GM19463 (cell line): ENCODE data around the gene DOK4.
A peak's percentile ranks its signal among the peaks of the same experiment; 100 is the strongest.
"Not testable (repeated sequence)": the region's sequence is repeated elsewhere in the genome, so short reads cannot be mapped to it uniquely, and the experiment has no call there.

Source experiments
- ATAC-seq: cut with Tn5 transposase; IDR thresholded peaks from one replicate; pipeline ENCODE4 v1.9.1; 2021; ENCODE audit warnings: mild to moderate bottlenecking, moderate library complexity; ENCODE audit not compliant: unreplicated experiment

The DOK4 gene

DNA sequence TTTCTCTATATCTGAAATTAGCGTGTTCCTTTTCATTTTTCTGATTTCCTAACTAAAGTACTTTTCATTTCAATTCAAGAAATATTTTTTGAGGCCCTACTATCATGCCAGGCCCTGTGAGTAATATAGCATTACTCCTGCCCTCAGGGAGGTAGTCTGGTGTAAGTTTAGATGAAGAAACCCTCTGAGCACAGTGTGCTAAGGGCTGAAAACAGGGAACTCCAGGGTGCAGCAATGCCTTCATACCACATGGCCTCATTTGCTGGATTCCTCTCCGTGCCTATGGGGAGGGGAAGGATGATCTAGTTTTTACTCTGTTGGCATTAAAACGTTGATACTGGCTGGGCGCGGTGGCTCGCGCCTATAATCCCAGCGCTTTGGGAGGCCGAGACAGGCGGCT, 34.3 kb downstream of the DOK4 start:
- ATAC-seq, result no peak

DNA sequence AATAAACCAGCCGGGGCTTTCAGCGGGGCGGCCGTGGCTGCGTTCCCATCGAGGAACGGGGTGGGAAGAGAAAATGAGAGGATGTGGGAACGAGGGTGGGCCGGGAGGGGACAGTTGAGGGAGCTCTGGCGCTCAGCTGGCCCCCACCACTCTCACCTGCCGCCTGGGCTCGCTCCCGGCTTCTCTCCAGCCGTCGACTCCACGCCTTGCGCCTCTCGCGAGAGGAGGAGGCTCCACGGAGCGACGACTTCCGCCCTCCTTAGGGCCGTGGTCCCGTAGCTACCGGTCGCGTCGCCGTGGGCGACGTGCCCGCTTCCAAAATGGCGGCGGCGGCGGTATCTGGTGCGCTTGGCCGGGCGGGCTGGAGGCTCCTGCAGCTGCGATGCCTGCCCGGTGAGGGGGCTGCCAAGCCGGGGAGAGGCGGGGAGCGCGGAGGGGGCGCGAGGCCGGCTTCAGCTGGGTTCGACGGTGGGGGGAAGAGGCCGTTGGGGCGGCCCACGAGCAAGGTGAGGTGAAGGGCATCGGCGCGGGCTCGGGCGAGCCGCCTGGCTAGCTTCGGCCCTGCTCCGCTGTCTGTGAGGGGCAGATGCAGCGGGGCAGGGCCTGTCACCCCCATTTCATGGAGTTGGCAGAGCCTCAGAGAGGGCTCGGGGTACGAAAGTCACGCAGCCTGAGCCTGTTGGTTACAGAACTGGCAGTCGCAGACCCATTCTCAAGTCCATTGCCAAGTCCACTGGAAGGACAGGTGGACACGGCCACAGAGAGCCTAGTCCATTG, 38.9 kb downstream of the DOK4 start, which contains the start of the genes CIAPIN1 and COQ9:
TSS of gene CIAPIN1 (minus strand) at position 200 of the 777 bp plus-strand sequence. CDS start 6,457 bp downstream, outside the sequence.
TSS of gene COQ9 (plus strand) at position 294 of the 777 bp plus-strand sequence. CDS start at position 321, 27 bp downstream.
- peak; percentile 99 for ATAC-seq

DNA sequence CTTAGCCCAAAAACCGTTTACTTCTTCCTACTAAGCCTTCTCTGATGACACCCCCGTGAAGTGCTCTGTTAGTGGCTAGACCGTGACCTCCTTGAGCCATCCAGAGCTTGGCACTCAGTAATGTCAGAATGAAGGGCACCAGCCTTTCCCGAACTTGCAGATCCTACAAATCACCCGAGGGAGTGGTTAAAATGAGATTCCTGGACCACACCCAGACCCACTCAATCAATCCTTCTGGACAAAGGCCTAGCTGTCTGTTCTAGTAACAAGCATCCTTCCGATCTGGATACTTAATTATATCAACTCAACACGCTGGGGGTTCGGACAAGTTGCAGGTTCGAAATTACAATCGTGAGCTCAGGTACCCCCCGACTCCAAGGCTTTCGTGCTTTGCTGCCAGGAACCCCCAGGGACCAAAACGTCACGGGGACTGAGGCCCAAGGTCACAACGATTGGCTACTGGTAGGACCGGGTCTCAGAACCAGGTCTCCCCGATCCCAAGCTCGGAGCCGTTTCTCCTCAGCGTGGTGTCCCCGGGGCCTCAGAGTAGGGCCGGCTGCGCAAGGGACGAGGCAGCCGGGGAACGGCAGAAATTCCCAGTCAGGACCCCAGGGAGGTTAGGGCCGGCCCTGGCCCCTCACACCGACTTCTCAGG, 39.6 kb downstream of the DOK4 start:
- ATAC-seq, result peak; percentile 17

DNA sequence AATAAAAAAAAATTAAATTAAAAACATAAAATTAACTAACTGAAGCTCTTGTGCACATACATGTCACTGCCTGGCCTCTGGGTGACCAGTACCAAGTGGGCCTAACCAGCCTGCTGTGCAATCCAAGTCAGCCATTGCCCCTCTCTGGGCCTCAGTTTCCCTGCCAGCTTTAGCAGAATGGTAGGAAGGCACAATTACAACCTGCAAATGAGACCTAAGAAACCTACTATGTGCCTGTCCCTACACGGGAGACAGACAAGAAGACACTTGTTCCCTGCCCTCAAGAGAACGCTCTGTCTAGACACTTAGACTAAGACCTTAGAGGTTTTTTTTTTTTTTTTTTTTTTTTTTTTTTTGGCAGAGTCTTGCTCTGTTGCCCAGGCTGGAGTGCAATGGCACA, 40.8 kb downstream of the DOK4 start:
- ATAC-seq, result no peak

DNA sequence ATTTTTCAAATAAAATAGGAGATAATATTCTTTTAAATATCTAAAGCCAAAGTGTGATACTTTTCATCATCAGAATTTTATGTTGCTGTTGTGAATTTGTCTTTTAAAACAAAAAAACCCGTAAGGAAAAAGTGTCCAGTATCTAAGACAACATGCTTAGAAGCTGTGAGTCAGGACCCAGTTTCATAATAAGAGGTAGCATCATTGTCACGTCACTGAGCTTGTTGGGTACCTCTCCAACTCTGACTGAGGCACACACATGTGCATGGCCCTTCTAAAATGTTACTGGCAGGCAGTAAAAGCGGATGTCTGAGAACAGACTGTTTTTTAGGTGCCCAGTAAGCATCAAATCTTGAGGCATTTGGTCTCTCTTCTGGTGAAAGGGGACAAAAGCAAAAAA, 41.6 kb downstream of the DOK4 start:
- ATAC-seq, result no peak

DNA sequence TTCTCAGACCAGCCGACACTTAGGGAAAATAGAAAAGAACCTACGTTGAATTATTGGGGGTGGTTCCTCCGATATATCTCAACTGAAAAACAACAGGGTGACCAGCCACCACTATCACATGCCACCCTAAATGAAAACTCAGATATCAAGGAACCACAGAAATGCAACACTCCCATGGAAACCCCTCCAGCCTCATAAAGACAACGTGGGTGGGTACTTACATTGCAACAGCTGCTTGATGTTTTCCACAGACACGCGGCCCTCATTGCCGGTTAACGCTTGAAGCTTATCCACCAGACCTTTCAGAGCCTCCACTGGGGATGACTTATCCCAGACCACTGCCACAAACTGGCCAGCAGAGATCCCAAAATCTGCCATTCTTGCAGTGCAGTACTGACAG, 45.7 kb downstream of the DOK4 start:
- ATAC-seq, result not testable (repeated sequence)

DNA sequence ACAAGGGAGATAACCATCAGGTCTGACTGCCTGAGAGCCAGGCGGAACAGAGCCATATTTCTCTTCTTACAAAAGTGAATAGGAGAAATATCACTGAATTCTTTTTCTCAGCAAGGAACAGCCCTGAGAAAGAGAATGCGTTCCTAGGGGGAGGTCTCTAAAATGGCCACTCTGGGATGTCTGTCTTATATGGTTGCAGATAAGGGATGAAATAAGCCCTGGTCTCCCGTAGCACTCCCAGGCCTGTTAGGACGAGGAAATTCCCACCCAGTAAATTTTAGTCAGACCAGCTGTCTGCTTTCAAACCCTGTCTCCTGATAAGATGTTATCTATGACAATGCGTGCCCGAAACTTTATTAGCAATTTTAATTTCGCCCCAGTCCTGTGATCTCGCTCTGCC, 46.3 kb downstream of the DOK4 start:
- not testable (repeated sequence) for ATAC-seq

DNA sequence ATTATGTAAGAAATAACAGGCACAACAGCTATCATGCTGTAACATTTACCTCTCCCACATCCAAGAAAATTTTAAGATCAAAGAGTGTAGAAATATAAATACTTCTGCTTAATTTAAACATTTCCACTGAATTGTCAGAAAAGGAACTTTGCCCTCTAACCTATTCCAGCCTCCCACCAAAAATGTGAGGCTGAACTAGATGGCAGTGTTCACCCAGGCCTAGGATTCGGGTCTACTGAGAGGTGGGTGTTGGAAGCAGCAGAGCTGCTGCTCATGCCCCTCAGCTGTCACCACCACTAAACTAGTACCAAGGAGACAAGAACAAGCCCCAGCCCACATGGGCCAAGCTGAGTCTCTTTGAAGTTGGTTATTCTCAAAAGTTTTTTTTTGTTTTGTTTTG, 50.5 kb downstream of the DOK4 start:
- ATAC-seq, result no peak

DNA sequence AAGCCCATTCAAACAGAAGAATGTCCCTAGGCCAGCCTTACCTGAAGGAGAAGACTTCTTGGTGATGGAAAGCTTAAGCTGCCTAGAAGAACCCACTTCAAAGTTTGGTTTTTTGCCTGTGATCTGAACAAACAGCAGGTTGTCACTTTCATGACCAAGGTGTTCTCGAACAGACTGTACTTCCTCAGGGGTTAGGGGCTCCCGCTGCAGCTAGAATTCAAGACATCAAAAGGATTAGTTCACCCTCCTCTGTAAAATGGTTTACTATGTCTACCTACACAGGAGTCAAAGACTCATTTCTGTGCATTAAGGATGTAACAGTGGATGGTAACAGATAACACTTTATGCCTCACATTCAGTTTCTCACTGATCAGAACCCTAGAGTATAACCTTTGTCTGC, 52.3 kb downstream of the DOK4 start:
- ATAC-seq, result no peak

DNA sequence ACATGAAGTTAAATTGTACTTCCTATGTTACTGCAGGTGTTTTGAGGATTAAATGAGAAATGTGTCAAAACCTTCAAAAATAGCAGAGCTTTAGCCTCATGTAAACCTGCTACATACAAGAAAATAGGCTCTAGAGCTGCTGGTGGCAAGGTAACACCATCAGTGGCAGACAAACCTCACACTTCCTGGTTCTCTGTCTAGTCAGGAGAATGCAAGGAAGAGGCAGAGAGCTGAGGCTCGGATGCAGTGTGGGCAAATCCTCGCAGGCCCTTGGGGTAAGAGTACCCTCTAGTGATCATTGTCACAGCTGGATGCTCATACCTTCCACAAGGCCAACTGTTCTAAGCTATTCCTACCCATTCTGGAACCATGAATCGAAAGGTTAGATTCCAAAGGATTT, 53.3 kb downstream of the DOK4 start:
- ATAC-seq, result no peak

DNA sequence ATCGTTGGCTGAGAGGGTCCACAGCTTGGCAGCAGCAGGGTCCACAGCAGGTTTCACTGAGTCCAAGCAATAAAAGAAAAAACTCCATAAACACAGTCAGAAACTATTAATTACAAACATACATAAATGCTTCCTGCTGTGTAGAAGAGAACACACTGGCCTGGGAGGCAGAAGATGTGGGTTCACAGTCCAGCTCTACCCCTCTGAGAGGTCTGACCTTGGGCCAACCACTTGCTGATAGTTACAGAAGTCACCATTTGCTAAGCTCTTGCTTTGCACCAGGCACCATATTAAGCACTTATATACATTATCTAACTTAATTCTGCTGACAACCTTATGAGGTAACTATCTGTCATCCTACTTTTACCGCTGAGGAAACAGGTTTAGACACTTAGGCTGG, 53.8 kb downstream of the DOK4 start:
- no peak for ATAC-seq

DNA sequence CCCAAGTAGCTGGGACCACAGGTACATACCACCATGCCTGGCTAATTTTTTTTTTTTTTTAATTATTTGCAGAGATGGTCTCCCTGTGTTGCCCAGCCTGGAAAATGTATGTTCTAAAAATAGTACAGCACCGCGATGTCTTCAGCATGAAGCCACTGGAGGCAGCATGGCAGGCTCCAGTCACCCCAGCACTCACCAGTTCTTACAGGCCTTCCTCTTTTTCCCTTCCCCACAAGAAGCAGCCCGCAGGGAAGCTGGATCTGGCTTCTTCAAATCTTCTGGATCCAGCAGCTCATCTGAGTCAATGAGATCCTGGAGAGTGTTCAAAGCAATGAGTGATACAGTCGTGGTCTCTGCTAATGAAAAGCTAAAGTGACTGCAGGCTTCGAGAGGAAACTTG, 55.3 kb downstream of the DOK4 start:
- no peak for ATAC-seq

DNA sequence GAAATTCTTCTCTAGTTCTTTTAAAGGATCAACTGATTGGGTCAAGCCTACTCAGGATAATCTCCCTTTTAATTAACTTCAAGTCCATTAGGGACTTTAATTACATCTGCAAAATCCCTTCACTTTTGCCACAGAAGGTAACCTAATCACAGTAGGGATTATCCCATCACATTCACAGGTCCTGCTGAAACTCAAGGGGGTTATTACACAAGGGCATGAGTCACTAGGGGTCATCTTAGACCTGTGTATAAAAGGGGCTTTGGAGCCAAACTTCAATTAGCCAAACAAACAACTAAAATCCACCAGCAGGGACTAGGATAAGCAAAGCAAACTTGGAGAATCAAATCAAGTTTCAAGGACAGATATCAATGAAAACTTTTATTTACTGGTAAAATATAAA, 58.5 kb downstream of the DOK4 start:
- no peak for ATAC-seq

DNA sequence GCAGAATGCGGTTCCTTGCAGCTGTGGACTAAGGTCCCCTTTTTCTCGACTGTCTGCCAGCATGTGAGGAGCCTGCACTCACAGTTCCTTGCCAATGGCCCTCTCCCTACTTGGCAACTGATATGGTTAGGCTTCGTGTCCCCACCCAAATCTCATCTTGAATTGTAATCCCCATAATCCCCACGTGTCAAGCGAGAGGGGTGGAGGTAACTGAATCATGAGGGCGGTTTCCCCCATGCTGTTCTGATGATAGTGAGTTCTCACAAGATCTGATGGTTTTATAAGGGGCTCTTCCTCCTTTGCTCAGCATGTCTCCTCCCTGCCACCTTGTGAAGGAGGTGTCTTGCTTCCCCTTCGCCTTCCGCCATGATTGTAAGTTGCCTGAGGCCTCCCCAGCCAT, 59.0 kb downstream of the DOK4 start:
- ATAC-seq, result no peak

DNA sequence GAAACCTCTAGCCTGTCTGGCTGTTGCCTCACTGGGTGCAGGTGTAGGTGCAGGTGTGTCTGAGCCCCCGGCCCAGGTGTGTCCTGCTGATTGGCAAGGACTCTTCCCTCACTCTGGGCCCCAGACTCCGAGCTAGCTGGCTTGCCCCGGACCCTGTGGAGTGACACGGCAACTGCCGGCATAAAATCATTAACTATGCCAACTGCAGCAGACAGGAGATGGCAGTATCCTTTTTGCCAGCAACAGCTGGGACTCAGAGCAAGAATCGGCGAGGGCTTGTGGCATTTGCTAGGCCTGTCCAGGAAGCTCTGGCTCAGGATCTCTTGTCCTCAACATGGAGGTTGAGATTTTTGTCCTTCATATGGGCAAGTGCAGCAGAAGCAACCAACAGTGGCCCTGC, 59.9 kb downstream of the DOK4 start:
- no peak for ATAC-seq

DNA sequence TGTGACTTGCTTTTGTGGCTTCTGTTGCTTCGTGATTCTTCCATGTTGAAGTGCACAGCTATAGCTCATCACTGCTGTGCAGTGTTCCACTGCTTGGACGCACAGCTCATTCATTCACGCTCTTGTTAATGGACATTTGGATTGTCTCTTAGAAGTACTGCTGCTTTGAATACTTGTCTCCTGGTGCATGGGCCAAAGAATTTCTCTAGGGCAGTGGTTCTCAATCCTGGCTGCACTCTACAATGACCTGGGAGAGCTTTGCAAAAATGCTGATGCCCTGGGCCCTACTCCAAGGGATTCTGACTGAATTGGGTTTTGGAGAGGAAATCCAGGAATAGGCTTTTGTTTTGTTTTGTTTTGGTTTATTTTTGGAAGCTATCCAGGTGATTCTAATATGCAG, 61.7 kb downstream of the DOK4 start:
- no peak for ATAC-seq

DNA sequence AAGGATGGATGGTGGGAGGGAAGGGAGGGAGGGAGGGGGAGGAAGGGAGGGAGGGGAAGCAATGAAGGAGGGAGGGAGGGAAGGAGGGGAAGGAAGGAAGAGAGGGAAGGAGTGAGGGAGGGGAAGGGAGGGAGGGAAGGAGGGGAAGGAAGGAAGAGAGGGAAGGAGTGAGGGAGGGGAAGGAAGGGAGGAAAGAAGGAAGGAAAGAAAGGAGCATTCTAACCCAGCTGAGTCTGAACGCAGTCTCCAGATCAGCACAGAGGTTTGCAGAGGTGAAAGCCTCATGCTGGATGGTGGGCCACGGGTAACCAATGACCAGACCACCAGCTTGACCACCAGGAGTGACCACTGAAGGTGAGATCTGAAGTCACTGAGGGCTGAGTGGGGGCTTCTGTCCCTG, 63.1 kb downstream of the DOK4 start:
- ATAC-seq, result no peak

DNA sequence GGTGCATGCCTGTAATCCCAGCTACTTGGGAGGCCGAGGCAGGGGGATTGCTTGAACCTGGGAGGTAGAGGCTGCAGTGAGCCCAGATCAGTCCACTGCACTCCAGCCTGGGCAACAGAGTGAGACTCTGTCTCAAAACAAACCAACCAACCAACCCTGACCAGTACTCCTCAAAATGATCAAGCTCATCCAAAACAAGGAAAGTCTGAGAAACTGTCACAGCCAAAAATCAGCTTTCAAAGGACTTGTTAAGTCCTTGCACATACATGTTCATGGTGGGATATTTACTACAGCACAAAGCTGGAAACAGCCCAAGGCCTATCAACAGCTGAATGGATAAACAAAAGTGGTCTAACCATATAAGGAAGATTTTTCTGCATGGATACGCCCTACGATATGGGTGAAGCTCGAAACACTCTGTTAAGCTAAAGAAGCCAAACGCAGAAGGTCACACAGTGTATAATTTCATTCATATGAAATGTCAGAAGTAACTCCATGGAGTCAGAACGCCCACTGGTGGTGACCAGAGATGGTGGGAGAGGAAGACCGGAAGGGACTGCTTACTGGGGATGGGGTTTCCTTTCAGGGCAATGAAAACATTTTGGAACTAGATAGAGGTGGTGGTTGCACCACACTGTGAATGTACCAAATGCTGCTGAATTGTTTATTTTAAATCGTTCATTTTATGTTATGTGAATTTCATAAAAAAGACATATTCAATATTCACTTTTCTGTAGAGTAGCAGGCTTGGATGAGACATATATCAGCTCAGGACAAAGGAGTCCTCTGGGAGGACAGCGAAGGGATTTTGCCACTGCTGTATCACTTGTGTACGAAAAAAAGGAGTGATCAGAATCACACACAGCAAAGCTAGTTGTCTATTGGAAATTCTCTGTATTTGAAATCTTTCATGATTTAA, 64.0 kb downstream of the DOK4 start:
- ATAC-seq, result no peak
